NCI-H2081 (cell line): ENCODE results near the gene RAB8A.
A peak's percentile ranks its signal among the peaks of the same experiment; 100 is the strongest.
"Not testable (repeated sequence)": the region's sequence is repeated elsewhere in the genome, so short reads cannot be mapped to it uniquely, and the experiment has no call there.

Experiments used
- DNase-seq, 2 experiments: peaks; one replicate each; lab custom pipeline; 2025; lab: John Stamatoyannopoulos, UW

The RAB8A gene

DNA sequence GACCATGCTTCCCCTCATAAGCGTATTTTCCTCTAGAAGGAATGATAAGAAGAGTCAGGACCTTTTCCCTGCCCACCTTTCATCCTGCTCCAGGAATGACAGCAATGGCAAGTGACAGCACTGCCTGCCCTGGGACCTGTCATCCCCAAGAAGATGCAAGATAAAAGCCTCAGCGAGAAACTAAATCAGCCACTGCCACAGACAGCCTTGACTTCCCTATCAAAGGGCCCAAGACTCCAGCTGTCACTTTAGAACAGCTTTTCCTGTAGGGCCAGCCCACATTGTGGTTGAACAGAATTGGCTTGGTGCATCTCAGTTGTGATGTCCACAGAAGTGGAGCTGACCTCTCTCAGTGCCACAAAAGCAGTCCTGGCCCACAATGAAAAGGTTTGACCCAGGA is 1.1 kb downstream of the RAB8A start:
- no peak for DNase-seq

DNA sequence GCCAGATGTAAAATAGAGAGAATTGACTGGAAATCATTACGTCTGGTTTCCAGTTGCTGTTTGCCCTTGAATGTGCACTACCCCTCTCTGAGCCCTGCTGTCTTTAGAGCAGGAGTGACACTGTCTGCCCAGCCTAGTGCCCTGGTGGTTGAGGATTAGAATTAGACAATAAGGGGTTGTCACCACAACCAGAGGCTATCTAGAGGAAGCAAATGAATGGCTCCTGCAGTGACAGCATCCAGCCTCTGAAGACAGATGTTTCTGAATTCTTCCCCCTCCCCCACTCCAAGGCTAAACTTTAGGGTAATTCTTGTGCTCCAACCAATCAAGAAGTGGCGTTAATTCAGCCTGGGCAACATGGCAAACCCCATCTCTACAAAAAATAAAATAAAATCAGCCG is 2.0 kb downstream of the RAB8A start:
- no peak for DNase-seq

DNA sequence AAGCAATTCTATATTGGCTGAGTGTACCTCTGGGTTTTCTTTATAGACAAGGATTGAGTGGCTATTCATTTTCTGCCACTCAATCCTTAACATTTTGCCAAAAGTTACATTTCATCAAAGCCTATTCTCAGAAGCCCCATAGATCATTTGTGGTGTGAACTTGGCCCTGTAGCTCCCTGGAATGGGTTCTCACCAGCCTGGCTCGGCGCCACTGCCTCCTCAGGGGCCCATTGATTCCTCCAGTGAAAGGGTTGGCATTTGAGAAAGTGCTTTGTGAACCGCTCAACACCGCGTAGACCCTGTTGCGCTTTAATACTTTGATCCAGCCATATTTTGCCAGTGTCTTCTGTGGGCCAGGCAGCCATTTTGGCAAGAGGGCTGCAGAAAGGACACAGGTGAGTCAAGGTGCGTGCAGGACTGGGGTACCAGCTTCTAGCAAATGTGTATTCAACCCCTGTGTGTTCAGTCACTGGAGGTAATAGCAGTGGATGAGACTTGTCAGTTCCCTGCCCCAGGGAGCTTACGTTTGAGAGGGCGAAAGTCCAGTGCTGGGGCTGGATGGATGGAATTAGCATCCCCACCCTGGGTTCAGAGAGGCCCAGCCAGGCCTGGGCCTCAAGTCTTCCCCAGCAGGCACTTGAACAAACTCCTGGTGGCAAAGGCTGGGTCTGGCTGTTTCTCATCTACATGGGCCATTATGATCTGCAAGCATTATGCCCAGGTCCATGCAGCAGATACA is 3.8 kb downstream of the RAB8A start:
- no peak for DNase-seq

DNA sequence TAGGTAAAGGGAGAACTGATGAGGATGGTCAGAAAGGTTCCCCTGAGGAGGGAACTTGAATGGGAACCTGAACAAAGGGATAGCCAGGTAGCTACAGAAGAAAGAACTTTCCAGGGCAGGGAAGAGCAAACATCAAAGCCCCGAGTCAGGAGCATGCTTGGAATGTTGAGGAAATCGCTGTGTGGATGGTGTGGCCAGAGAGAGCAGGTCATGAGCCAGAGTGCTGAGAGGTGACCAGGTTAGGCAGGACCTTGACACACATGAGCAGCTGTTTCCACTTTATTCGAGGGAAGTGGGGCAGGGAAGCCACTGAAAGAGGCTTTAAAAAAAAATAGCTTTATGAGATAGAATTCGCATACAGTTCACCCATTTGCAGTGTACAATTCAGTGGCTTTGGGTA is 4.4 kb downstream of the RAB8A start:
- no peak for DNase-seq

DNA sequence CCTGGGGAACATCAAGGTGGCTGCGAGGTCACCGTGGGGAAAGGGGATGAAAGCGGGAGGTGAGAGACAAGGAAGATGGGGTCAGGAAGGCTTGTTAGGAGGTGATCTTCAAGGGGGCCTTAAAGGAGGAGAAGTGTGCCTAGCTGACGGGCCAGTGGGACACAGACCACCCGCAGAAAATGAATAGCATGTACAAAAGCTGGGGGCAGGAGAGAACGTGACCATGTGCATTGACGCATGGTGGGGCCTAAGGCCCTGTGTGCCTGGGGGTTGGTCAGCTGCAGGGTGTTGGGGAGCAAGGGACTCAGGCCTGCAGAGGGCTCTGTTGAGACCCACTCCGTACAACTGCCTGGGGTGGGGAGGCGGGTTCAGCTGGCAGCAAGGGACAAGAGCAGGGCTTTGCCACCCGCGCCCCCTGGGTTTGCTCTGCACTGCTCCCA is 5.9 kb downstream of the RAB8A start:
- DNase-seq = no peak

DNA sequence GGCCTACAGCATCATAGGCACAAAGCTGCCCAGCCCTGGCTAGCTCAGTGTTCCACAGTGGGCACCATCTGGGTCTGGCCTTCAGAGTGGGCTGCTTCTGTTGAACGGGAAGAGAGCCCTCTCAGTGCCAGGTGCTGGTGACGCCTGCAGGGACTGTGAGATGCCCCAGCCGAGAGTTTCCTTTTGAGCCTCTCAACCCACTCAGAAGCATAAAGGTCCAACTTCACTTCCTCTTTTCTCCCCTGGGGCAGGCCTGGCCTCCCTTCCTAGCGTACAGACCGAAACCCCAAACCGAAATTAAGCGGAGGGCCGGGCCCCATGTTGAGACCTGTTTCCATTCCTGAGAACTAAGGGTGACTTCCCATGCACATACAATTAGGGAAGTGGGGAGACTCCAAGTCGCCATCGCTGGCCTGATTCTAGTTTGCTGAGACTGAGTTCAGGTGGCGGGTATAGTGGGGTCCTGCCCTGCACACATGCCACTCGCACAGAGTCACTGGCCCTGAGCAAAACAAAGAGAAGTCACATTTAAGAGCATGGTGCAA is 6.9 kb downstream of the RAB8A start:
- DNase-seq = no peak

DNA sequence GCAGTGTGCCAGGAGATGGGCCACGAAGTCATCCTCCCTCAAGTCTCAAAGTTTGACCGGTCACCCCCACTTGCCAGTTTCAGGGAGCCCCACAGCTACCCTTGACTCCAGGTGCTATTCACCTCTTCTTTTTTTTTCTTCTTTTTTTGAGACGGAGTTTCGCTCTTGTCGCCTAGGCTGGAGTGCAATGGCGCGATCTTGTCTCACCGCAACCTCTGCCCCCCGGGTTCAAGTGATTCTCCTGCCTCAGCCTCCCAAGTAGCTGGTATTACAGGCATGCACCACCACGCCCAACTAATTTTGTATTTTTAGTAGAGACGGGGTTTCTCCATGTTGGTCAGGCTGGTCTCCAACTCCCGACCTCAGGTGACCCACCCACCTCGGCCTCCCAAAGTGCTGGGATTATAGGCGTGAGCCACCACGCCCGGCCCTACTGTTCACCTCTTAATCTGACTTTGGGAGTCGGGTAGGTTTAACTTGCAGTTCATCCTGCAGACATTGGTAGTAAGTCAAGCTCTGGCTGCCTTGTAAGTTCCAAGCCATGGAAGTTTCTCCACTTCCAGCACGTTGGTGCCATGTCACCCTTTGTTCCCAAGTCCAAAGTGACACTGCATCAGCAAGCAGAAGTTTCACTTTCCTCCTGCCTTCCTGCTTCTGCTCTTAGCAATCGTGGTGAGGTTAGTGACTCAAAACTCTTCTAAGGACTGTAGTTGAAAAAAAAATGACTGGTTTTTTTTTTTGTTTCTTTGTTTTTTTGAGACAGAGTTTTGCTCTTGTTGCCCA is 7.6 kb downstream of the RAB8A start:
- not testable (repeated sequence) for DNase-seq

DNA sequence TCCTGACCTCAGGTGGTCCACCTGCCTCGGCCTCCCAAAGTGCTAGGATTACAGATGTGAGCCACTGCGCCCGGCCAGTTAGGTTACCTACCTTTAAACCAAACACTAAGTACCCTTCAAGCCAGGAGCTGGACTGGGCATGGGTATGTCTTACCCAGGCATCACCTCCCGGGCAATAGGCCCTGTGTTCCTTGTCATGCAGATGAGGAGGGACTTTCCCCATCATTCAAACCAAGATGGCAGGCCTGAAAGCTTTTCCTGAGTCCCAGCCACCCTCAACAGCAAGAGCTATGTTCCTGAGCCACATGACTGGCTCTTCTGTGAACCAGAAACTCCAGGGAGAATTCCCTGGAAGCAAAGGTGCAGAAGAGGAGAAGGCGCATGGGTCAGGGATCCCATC is 9.5 kb downstream of the RAB8A start:
- no peak for DNase-seq

DNA sequence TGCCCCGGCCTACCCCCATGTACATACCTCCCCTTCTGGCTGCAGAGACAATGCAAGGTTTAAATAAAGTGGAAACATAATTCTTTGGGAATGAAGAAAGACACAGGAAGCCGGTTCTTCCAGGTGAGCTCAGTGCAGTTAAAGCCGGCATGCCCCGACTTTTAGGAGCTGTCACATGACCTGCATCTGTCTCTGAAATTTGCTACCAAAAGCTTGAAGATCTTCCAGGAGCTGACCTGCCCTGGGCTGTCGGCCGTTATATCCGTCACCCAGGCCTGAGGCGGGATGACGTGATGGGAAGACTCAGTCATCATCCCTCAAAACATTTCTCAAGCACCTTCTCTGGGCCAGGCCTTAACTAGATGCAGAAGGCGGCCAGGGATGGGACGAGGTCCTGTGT is 10.3 kb downstream of the RAB8A start:
- no peak for DNase-seq

DNA sequence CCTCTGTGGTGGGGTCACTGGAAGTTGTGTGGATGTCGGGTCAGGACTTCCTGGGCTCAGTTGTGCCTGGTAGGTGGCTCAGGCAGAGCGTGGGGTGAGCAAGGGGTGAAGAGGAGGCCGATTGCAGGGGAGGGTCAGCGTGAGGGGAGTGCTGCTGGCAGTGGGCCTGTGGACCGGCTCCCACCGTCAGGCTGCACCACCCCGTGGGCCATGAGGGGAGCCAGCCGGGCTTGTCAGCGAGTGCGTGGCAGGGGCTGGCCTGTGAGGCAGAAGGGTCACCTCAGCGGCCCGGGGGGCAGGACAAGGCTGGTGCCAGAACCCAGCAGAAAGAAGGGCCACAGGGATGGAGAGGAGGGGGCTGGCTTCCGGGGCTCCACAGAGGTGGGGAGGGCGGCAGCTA is 13.3 kb downstream of the RAB8A start:
- no peak for DNase-seq

DNA sequence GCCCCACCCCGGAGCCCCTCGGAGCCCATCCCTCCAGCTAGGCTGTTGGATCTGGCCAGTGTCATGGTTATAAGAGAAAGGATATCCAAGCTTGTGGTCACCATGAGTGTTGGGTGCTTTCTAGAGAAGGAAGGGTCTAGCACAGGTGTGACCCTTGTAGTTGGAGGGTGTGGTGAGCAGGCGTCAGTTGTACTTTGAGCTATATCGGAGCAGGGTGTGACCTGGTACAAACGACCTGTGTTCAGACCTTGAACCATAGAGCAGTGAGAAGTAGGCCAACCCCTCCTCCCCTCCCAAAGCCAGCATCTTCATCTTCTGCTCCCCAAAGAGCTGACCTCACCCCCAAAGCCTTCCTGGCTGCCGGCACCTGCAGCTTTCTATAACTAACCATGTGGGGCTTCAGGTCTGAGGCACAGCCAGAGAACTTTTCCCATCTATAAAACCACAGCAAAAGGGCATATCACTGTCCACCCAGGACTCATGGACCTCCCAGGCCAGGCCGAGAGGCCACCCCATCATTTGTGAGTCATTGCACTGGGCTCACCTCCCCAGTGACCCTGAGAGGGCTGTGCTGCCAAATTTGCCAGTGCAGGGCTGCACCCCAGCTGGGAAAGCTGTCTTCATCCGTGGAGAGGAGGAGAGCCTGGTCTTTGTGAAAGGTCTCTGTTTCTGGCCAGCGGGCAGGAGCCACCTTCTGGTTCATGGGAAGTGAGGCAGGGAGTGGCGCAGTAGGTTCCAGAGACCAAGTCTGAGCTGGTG is 14.2 kb downstream of the RAB8A start:
- no peak for DNase-seq

DNA sequence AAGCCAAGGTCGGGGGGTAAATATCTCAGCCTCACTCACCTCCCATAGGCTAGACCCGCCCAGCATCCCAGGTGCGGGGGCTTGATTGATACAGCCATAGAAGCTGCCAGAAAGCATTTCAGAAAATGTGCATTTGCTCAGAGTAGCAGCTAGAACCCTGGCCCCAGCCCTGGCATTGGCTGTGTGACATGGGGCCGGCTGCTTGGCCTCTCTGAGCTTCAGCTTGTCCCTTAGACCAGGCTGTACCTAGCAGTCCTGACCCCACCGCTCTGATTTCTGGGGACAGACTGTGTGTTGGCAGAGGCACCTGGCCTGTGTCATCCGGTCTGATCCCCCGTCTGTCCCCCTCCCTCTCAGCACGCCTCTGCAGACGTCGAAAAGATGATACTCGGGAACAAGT is 15.4 kb downstream of the RAB8A start:
- DNase-seq = no peak

DNA sequence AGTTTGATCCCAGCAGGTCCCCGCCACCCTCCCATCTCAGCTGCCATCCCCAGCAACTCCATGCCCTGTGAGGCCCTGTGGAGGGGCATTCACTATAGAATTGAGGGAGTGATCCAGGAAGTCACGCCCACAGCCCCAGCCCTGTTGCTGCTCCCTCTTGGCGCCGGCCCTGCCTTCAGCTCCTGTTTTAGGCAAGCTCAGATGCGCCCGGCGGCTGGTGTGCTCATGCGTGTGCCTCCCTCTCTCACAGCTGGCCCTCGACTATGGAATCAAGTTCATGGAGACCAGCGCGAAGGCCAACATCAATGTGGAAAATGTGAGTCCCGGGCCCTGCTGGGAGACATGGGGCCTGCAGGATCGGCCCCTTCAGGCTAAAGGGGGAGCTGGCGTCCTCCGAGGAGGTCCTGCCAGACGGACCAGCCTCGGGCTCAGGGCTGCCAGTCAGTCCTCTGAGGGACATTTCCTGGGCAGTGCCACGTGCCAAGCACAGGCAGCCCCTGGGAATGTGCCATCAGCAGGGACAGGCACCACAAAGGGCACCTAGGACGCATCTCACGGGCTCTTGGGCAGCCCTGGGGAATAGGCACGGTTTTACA is 16.2 kb downstream of the RAB8A start:
- no peak for DNase-seq

DNA sequence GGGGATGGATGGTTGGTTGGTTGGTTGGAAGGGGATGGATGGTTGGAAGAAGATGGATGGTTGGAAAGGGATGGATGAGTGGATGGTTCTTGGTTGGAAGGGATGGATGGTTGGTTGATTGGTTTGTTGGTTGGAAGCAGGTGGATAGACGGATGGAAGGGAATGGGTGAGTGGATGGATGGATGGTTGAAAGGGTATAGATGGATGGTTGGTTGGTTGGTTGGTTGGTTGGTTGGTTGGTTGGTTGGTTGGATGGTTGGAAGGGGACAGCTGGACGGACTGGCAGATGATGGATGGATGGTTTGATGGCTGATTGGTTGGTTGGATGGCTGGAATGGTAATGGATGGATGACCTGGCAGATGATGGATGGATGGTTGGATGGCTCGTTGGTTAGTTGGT is 20.0 kb downstream of the RAB8A start:
- no peak for DNase-seq

DNA sequence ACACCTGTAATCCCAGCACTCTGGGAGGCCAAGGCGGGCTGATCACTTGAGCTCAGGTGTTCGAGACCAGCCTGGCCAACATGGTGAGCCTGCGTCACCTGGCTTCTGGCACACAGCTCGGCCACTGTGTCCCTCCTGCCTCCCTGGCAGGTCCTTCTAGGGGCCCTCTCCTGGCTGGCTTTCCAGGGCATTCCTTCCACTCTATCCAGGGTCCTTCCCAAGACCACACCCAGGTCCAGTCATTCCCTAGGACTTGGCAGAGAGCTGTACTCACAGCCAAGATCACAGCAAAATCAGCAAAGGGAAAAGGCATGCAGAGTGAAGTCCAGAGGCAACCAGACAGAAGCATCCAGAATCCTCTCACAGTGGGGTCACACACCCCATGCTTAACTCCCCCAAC is 22.1 kb downstream of the RAB8A start:
- DNase-seq = no peak

DNA sequence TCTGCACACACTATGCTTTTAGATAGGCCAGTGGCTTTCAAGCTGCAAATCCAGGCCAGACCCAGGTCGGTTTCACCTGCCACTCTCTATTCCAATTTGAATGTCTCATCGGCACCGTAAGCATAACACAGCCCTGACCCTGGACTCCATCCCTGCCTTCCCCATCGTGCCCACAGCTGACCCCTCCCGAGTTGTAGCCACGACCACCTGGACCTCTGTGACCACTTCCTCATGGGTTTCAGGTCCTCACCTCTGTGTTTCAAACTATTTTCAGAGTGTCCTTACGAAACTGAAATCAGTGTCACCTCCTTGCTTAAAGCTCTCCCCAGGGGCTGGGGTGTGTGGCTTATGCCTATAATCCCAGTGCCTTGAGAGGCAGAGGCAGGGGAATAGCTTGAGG is 22.8 kb downstream of the RAB8A start:
- DNase-seq = no peak

DNA sequence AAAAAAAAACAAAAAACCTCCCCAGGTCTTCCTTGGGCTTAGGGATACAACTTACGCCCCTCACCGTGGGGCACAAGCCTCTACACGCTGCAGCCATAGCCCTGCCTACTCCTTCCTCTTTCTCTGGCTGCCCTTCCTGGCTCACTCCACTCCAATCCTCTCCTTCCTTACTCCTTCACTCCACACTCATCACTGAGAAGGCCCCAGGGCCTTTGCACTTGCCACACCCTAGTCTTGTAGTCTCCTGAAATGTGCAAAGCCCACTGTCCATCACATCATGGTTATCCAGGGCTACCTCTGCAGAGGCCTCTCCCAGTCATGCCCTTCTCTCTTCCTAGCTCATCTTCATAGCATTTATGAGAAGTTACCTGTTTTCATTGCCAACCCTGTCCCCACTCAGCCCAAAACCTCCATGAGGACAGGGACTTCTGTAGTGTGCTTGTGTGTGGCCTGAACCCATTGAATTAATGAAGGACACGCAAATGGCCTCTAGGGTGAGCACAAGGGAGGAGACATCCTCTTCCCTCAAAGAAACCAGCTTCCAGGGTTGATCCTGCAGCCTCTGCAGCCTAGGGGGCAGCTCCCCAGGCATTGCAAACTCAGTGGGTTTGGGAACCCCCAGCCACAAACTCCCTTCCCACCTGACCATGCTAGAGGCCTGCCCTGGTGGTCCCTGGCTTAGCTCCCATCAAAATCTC is 23.9 kb downstream of the RAB8A start:
- DNase-seq = no peak

DNA sequence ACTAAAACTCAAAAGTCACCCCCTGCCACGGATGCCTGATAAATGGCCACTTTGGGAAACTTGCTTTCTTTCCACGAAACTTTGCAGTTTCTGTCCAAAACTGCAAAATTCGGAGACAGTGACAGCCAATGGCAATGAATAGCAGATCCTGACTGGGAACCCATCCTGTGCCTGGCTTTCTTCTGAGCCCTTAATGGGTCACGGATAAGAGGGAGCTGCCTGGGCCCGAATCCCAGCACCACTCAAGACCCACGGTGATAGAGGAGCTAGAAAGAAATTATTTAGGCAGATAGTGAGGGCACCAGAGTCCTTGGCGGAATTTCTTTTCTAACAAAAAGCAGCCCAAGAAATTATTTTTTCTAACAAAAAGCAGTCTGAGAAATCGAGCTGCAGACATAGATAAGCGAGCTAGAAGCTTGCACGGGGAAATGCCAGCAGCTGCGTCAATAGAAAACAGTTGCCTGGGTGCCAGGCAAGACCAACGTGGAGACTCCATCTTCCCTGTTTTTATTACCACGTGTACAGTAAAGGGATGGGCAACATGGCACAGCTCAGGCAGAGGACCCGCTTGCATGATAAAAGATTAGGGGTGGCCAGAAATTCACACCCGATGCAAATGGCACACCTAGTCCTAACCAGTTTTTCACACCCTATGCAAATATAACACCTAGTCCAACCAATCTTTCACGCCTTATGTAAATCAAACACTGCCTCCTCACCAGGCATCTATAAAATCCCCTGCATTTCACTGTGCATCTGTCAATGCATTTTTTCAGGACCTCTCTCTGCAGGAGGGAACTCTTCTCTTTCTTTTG is 24.7 kb downstream of the RAB8A start:
- DNase-seq = peak in 1 of 2 experiments; percentile 23

DNA sequence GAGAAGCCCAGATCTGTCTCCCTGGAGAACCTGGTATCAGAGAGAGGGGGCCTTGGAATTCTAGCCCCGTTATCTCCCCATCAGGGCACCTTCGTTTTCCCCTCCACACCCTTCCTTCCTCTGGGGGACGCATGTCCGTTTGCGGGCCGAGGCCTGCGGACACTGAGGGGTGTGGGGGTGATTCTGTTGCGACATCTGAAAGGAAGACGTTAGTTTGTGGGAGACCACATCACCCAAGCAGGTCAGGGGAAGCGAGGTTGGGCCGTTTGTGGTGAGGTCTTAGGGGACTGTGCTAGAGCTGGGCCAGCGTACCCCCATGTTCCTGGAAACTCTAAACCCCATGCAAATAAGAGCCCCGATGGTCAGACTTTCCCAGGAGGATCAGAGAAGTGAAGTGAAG is 28.1 kb downstream of the RAB8A start:
- DNase-seq = no peak

DNA sequence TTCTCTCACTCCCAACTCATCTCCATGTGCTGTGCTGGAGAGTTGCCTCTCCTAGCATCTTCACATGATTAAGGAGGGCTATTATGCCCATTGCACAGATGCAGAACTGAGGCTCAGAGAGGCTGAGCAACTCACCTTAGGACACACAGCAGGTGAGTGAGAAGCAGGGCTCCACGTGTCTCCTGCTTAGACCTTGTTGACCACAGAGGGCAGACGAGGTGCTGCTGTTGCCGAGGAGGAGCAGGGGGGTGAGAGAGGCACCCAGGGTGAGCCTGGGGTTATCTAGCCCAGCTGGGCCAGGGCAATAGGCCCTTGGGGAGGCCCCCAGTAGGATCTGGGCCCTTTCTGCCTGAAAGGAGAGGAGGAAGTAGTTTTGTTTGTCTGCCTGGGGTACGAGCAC is 29.4 kb downstream of the RAB8A start:
- DNase-seq = no peak
